Activated CD4-positive, alpha-beta T cell treated with anti-CD3 and anti-CD28 coated beads, Interleukin-2, amount 50 U/mL, for 24 hours (primary cell): ENCODE measurements around the gene KL.

Experiments
- DNase-seq, 2 donors: peaks; one replicate each; pipeline ENCODE4 v3.0.0-alpha.2; 2020; ENCODE audit warnings: low read depth in 1 of 2, low spot score in 1 of 2

The KL gene

GRCh38 chr13:33033986-33034385 lies 17.8 kb downstream of the KL start:
- DNase-seq = no peak

GRCh38 chr13:33034882-33035520 lies 18.8 kb downstream of the KL start:
- DNase-seq = no peak

- no peak for DNase-seq
Observed at GRCh38 chr13:33037673-33038072, 21.4 kb downstream of the KL start.

GRCh38 chr13:33040090-33040489 lies 23.9 kb downstream of the KL start:
- DNase-seq = no peak

- no peak for DNase-seq
Observed at GRCh38 chr13:33045851-33046592, 29.8 kb downstream of the KL start.

- DNase-seq = no peak
Observed at GRCh38 chr13:33050161-33050560, 33.9 kb downstream of the KL start.

- DNase-seq = no peak
Observed at GRCh38 chr13:33051632-33052031, 35.4 kb downstream of the KL start.

GRCh38 chr13:33052506-33053280 lies 36.5 kb downstream of the KL start:
- no peak for DNase-seq

GRCh38 chr13:33053397-33054066 lies 37.3 kb downstream of the KL start:
- DNase-seq = no peak

- DNase-seq = no peak
Observed at GRCh38 chr13:33057019-33057780, 41.0 kb downstream of the KL start.

- no peak for DNase-seq
Observed at GRCh38 chr13:33058776-33059327, 42.6 kb downstream of the KL start.

GRCh38 chr13:33060815-33061214 lies 44.6 kb downstream of the KL start:
- no peak for DNase-seq

GRCh38 chr13:33066329-33066728 lies 50.1 kb downstream of the KL start:
- DNase-seq = no peak

- DNase-seq = no peak
Observed at GRCh38 chr13:33069365-33069764, 53.1 kb downstream of the KL start.

GRCh38 chr13:33070713-33071112 lies 54.5 kb downstream of the KL start:
- DNase-seq = no peak

- DNase-seq = no peak
Observed at GRCh38 chr13:33072282-33072681, 56.1 kb downstream of the KL start.

GRCh38 chr13:33072759-33073158 lies 56.5 kb downstream of the KL start:
- no peak for DNase-seq

GRCh38 chr13:33073338-33073737 lies 57.1 kb downstream of the KL start:
- no peak for DNase-seq

GRCh38 chr13:33076001-33076992 lies 60.1 kb downstream of the KL start:
- DNase-seq = no peak
